Hepatocyte (in vitro differentiated cells): ENCODE results near the gene TIE1. TPM values are rescaled to one million over a fixed set of nuclear protein-coding genes. Genes with fewer than 3 reads are reported as not detected.

Source experiments
- DNase-seq: peaks from one replicate; pipeline ENCODE4 v3.0.0-alpha.2; 2016; ENCODE audit warnings: low spot score
- H2AFZ ChIP-seq: fragments of 200-600 bp; sonication (generic); 2 replicates; pipeline ENCODE4 v1.6.0; 2016; ENCODE audit warnings: antibody characterized with exemption, mild to moderate bottlenecking
- H3K27ac ChIP-seq: fragments of 200-600 bp; sonication (generic); 2 replicates; pipeline ENCODE4 v1.5.1; 2016; ENCODE audit warnings: mild to moderate bottlenecking
- H3K27me3 ChIP-seq: fragments of 200-600 bp; sonication (generic); 2 replicates; pipeline ENCODE4 v1.6.1; 2016
- H3K36me3 ChIP-seq: fragments of 200-600 bp; sonication (generic); replicated peaks from 2 replicates; pipeline ENCODE4 v1.5.1; 2016; ENCODE audit warnings: low read depth; ENCODE audit not compliant: insufficient read depth
- H3K4me1 ChIP-seq: fragments of 200-600 bp; sonication (generic); 2 replicates; pipeline ENCODE4 v1.5.1; 2016; ENCODE audit warnings: mild to moderate bottlenecking, moderate library complexity; ENCODE audit not compliant: insufficient read depth
- H3K4me2 ChIP-seq: fragments of 200-600 bp; sonication (generic); 2 replicates; pipeline ENCODE4 v1.6.0; 2016
- H3K4me3 ChIP-seq: fragments of 200-600 bp; sonication (generic); 2 replicates; pipeline ENCODE4 v1.5.1; 2016; ENCODE audit warnings: mild to moderate bottlenecking
- H3K79me2 ChIP-seq: fragments of 200-600 bp; sonication (generic); 2 replicates; pipeline ENCODE4 v1.6.0; 2017; ENCODE audit warnings: mild to moderate bottlenecking
- H3K9me2 ChIP-seq: fragments of 200-600 bp; sonication (generic); replicated peaks from 2 replicates; pipeline ENCODE4 v1.6.0; 2017; ENCODE audit warnings: mild to moderate bottlenecking; ENCODE audit not compliant: insufficient read depth
- H3K9me3 ChIP-seq: fragments of 200-600 bp; sonication (generic); 2 replicates; pipeline ENCODE4 v1.5.1; 2016; ENCODE audit warnings: low read depth, mild to moderate bottlenecking
- H4K20me1 ChIP-seq: fragments of 200-600 bp; sonication (generic); 2 replicates; pipeline ENCODE4 v1.6.0; 2016; ENCODE audit warnings: mild to moderate bottlenecking; ENCODE audit not compliant: insufficient read depth, poor library complexity, severe bottlenecking
- CTCF ChIP-seq: fragments of 200-600 bp; sonication (generic); IDR thresholded peaks from 2 replicates; pipeline ENCODE4 v1.5.1; 2016; ENCODE audit warnings: antibody characterized with exemption, mild to moderate bottlenecking; ENCODE audit not compliant: poor library complexity
- EZH2 ChIP-seq: fragments of 200-600 bp; sonication (generic); IDR thresholded peaks from 2 replicates; pipeline ENCODE4 v1.6.1; 2016; ENCODE audit warnings: antibody characterized with exemption, mild to moderate bottlenecking, borderline replicate concordance
- EZH2phosphoT487 ChIP-seq: fragments of 200-600 bp; sonication (generic); IDR thresholded peaks from one replicate; pipeline ENCODE4 v1.6.1; 2018; ENCODE audit warnings: antibody characterized with exemption, mild to moderate bottlenecking, low read depth, moderate library complexity; ENCODE audit not compliant: unreplicated experiment, severe bottlenecking
- WGBS: methylation state at CpG from one replicate; pipeline ENCODE4 v1.1.6; 2016; ENCODE audit warnings: low lambda C conversion rate; ENCODE audit errors: missing lambda C conversion rate; 5-methylcytosine and 5-hydroxymethylcytosine counted together
- polyA plus RNA-seq: library from polyadenylated mRNA; unstranded; fragments of >200 nt; fragmentation: Nextera tagmentation; extraction: Ambion mirVana; gene quantifications from 2 replicates; pipeline ENCODE4 v1.2.1, GENCODE V29; 2016
- total RNA-seq: library from RNA; depleted of rRNA; stranded (reverse); fragments of >200 nt; gene quantifications from 2 replicates; pipeline ENCODE4 v1.2.3, GENCODE V29; 2014

TIE1 gene
- total RNA-seq (1.2 and 1.8 TPM in 2 replicates), polyA plus RNA-seq (0.33 and 1.8 TPM in 2 replicates)

- no peak for TF ChIP-seq CTCF
- TF ChIP-seq EZH2phosphoT487 = no peak
- no peak for TF ChIP-seq EZH2
- WGBS = 89% methylated on average over 10 of the region's 10 CpGs
- Histone ChIP-seq H3K27ac (no peak within 1 kb of the TSS), H3K4me2 (no peak within 1 kb of the TSS), H3K4me3 (no peak within 1 kb of the TSS), H3K27me3 (no peaks in the 10 kb centered on the region), H4K20me1 (no peaks in the 10 kb centered on the region), H3K4me1 (peaks cover 24% of the 10 kb centered on the region), H2AFZ (no peak within 1 kb of the TSS), H3K9me3 (no peaks in the 10 kb centered on the region), H3K79me2 (no peaks in the 10 kb centered on the region), H3K9me2 (no peaks in the 10 kb centered on the region), H3K36me3 (no peaks in the 10 kb centered on the region)
- no peak for DNase-seq
Measured at GRCh38 chr1:43300378-43301094, at the start of gene TIE1. TSS of gene TIE1 (plus strand) at chr1:43300982. CDS start at chr1:43301072, 90 bp downstream.

GRCh38 chr1:43251024-43251423 is 49.8 kb upstream of the TIE1 start:
- no peak overlapping the region for H3K27ac ChIP-seq
- TF ChIP-seq CTCF (no peak), EZH2 (no peak), EZH2phosphoT487 (no peak)
- H3K9me2 ChIP-seq = no peaks in the 10 kb centered on the region
- no peaks in the 10 kb centered on the region for H3K27me3 ChIP-seq
- no peaks in the 10 kb centered on the region for H3K9me3 ChIP-seq
- no peak overlapping the region for H2AFZ ChIP-seq
- no peaks in the 10 kb centered on the region for H3K4me1 ChIP-seq
- H3K79me2 ChIP-seq = no peaks in the 10 kb centered on the region
- DNase-seq = no peak
- no peak overlapping the region for H3K4me2 ChIP-seq
- H3K4me3 ChIP-seq = no peak overlapping the region
- H4K20me1 ChIP-seq = no peaks in the 10 kb centered on the region
- H3K36me3 ChIP-seq = no peaks in the 10 kb centered on the region
- WGBS = 91% methylated on average over 5 of the region's 5 CpGs

GRCh38 chr1:43252225-43252624 is 48.6 kb upstream of the TIE1 start:
- H3K4me1 ChIP-seq = no peaks in the 10 kb centered on the region
- no peaks in the 10 kb centered on the region for H4K20me1 ChIP-seq
- H3K27ac ChIP-seq = no peak overlapping the region
- H3K9me2 ChIP-seq = no peaks in the 10 kb centered on the region
- H2AFZ ChIP-seq = no peak overlapping the region
- WGBS = 71% methylated on average over 1 of the region's 1 CpG
- H3K36me3 ChIP-seq = no peaks in the 10 kb centered on the region
- no peak overlapping the region for H3K4me3 ChIP-seq
- TF ChIP-seq EZH2phosphoT487 (no peak), CTCF (no peak), EZH2 (no peak)
- no peak overlapping the region for H3K4me2 ChIP-seq
- no peaks in the 10 kb centered on the region for H3K9me3 ChIP-seq
- no peaks in the 10 kb centered on the region for H3K79me2 ChIP-seq
- no peaks in the 10 kb centered on the region for H3K27me3 ChIP-seq
- DNase-seq = no peak
